ENCODE measurements around the gene WDFY4.

The WDFY4 gene

DNA sequence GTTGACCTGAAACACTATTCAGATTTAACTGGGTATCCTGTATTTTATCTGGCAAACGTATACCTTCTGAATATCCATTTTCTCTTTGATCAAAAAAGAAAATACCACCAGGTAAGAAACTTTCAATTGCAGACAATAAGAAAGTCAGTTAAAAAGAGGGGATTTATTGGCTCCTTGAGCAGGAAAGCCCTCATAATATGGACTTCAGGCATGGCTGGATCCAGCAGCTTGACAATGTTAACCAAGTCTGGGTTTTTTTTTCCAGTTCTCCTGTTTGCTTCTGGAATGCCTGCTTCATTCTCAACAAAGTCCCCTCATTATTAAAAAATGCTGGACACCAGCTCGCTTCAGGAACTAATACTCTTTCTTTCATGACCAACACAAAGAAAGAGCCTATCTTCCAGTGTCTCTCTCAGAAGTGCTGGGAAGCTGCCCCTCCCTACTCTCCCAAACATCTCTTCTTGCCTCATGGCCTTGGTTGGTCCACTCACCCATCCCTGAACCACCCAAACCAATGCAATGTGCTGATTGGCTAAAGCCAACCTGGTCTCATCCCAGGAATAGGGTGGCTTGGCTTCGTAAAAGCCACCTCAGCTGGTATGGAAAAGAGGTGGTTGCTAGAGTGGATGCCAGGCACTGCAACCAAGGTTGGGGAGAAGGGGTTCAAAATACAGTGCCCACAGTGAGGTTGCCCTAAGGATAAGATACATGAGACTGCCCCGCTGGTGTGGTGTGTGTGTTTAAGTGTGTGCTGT, 30.6 kb upstream of the WDFY4 start:
- DNase-seq (ENCODE audit: insufficient read length, low spot score) (no peak), FAIRE-seq (no peak)

- no peak for DNase-seq (ENCODE audit: insufficient read length, low spot score)
Measured at GRCh38 chr10:48655411-48656240, 29.0 kb upstream of the WDFY4 start.

GRCh38 chr10:48656241-48656913, 28.3 kb upstream of the WDFY4 start:
- peak; percentile 76 for FAIRE-seq

More at GRCh38 chr10:48655411-48656240, 29.0 kb upstream of the WDFY4 start:
- no peak for FAIRE-seq

GRCh38 chr10:48656914-48657305, 27.8 kb upstream of the WDFY4 start:
- no peak for DNase-seq (ENCODE audit: insufficient read length, low spot score)
- FAIRE-seq, result no peak

More at GRCh38 chr10:48656241-48656913, 28.3 kb upstream of the WDFY4 start:
- DNase-seq (ENCODE audit: insufficient read length, low spot score), result peak; percentile 84

GRCh38 chr10:48657416-48657815, 27.3 kb upstream of the WDFY4 start:
- no peak for FAIRE-seq
- DNase-seq (ENCODE audit: insufficient read length, low spot score), result no peak

GRCh38 chr10:48658243-48658974, 26.3 kb upstream of the WDFY4 start:
- DNase-seq (ENCODE audit: insufficient read length, low spot score) (peak; percentile 76), FAIRE-seq (no peak)

DNA sequence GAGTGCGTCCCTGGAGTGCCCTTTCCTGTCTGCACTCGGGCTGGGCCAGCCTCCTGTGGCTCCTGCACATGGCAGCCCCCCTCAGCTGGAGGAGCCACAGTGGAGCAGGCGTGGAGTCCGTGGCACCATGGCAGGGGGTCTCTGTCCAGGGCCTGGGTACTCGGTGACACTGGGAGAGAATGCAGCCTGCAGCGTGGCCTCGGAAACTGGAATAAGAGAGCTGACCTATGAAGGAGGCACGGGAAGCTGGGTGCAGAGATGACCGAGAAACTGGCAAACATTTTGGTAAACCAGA, 25.8 kb upstream of the WDFY4 start:
- FAIRE-seq (no peak), DNase-seq (ENCODE audit: insufficient read length, low spot score) (no peak)

- FAIRE-seq, result no peak
Measured at GRCh38 chr10:48659790-48660189, 24.9 kb upstream of the WDFY4 start.

DNA sequence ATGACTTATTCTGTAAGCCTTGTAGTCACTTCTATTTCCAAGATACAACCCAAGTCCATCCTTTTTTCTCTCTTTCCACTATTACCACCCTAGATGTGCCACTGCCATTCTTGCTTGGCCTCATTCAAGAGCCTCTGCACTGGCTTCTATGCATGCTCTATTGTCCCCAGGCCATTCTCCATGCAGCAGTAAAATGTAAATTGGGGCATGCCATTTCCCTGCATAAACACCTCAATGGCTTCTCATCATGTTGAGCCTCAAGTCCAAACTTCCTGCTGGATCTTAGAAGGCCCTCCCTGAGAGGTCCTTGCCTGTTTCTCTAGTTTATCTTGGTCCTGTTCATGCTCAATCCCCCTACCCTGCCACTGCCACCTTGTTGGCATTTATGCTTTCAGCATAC, 23.2 kb upstream of the WDFY4 start:
- DNase-seq (ENCODE audit: insufficient read length, low spot score) (no peak), FAIRE-seq (no peak)

More at GRCh38 chr10:48659790-48660189, 24.9 kb upstream of the WDFY4 start:
- DNase-seq (ENCODE audit: insufficient read length, low spot score), result no peak

DNA sequence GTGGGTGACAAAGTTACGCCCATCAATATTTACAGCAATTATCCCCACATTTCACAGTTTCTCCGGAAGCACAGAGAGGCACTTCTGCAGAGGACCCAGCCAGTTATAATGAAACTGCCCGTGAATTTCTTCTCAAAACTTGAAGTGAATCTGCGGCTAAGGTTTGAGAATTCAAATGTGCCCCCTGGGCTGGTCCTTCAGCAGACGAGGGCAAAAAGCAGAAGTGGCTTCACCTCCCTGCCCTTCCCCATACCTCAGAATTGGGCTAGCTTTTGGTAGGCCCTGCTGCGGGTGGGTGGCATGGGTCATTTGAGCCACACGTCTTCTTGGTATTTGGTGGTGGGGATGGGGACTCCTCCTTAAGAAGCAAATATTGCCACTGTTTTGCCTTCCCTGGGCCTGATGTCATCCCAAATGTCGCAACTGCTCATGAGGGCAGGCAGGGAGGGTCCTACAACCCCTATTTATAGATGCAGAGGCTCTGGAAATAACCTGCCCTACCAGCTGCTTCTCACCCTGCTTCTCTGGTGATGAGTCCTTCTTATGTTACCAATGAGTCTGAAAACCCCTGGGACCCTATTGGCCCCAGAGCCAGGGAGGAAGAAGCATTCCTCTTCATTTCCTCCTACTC, 16.6 kb upstream of the WDFY4 start:
- no peak for DNase-seq (ENCODE audit: insufficient read length, low spot score)

GRCh38 chr10:48670978-48671913, 13.4 kb upstream of the WDFY4 start:
- DNase-seq (ENCODE audit: insufficient read length, low spot score) (no peak), FAIRE-seq (no peak)

More for the DNA sequence above, 16.6 kb upstream of the WDFY4 start:
- no peak for FAIRE-seq

GRCh38 chr10:48671914-48672595, 12.6 kb upstream of the WDFY4 start:
- FAIRE-seq, result no peak

DNA sequence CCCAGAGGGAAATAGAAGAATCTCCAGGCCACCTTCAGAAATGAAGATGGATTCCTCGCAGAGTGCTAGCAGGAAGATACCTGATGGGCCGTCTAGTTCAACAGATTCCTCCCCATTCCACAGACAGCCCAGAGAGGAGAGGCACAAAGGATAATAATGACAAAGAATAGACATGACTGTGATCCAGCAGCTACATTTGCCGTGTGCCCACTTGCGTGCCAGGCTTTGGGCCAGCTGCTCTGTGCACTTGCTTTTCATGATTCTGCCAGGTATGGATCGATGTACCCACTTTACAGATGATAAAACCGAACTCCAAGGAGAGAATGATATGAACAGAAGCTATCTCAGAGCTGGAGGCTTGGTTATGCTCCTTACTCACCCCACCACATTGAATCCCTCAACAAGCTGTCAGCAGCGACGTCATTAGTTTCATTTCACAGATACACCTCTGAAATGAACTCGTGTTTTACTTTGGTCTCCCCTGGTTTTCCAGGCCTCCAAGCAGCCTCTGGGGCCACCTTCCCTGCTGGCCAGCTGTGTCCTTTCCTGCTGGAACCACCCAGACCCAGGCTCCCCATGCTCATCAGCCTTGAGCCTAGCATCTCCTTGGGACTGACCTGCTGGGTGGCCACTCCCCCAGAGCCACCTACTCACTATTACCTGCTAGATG, 11.9 kb upstream of the WDFY4 start:
- no peak for DNase-seq (ENCODE audit: insufficient read length, low spot score)
- FAIRE-seq, result no peak

More at GRCh38 chr10:48671914-48672595, 12.6 kb upstream of the WDFY4 start:
- DNase-seq (ENCODE audit: insufficient read length, low spot score), result no peak

GRCh38 chr10:48677625-48678024, 7.0 kb upstream of the WDFY4 start:
- no peak for FAIRE-seq
- DNase-seq (ENCODE audit: insufficient read length, low spot score), result no peak

DNA sequence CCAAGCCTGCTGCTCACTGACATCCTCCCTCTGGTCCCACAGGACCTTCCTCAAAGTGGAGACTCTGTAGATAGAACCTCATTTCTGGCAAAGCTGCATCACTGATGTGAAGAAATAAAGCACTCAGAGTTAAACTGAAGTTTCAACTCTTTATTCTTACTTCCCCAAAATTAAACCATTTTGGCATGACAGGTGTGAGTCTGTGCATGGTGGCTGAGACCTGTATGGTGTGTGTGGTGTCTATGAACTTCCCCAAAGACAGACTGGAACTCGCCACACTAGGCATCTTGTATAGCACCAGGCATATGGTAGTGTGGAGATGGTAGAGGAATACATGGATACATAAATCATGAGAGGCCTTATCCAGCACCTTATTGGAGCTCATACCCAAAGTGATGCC, 6.6 kb upstream of the WDFY4 start:
- FAIRE-seq, result no peak

GRCh38 chr10:48681740-48682139, 2.9 kb upstream of the WDFY4 start:
- no peak for FAIRE-seq
- DNase-seq (ENCODE audit: insufficient read length, low spot score), result no peak

More for the DNA sequence above, 6.6 kb upstream of the WDFY4 start:
- no peak for DNase-seq (ENCODE audit: insufficient read length, low spot score)

DNA sequence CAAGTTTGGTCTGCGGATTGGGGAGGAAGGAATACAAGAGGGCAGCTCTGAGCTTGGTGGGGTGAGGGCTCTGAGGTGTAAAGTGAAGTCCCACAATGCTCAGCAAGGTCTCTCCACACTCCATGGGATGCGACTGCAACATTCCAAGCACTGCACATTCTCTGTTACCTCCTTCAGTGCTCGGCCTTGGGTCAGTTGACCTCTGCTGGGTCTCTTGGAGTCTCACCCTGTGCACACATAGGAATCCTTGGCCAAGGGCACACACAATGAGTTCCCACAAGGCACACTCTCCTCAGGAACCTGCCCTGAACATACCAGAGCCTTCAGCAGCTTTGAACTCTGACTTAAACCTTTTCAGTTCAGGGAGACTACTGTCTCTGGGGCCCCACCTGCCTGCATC, 2.4 kb upstream of the WDFY4 start:
- DNase-seq (ENCODE audit: insufficient read length, low spot score) (no peak), FAIRE-seq (no peak)

GRCh38 chr10:48683424-48683823, 1.2 kb upstream of the WDFY4 start:
- DNase-seq (ENCODE audit: insufficient read length, low spot score), result no peak
- no peak for FAIRE-seq

All from HTR-8/SVneo (cell line).